PC-3 (cell line): ENCODE measurements around the gene ID1. TPM values are rescaled to one million over a fixed set of nuclear protein-coding genes. Genes with fewer than 3 reads are reported as not detected.
"Not testable (repeated sequence)": the region's sequence is repeated elsewhere in the genome, so short reads cannot be mapped to it uniquely, and the experiment has no call there.

Experiments
- ATAC-seq: fragments of 200-7000 bp; cut with Tn5 transposase; 2 replicates; pipeline ENCODE4 v1.9.1; 2020; ENCODE audit warnings: mild to moderate bottlenecking, moderate library complexity
- BruUV-seq: library from RNA; stranded (reverse); fragments of 400-500 nt; replicated peaks from 2 replicates; lab custom pipeline; 2021; lab: Mats Ljungman, UMichigan
- CTCF ChIA-PET: fragments of 300-600 bp; sonication (Branson Sonifier 250); formaldehyde crosslinking; loops from one replicate; lab custom pipeline; 2022; ENCODE audit warnings: antibody characterized with exemption; lab: Charles Lee
- POLR2A ChIA-PET: fragments of 300-600 bp; sonication (Branson Sonifier 250); formaldehyde crosslinking; loops from one replicate; lab custom pipeline; 2022; ENCODE audit warnings: antibody characterized with exemption; ENCODE audit not compliant: unreplicated experiment; lab: Charles Lee
- DNase-seq: peaks from one replicate; pipeline ENCODE4 v3.0.0-alpha.2; 2015
- H2AFZ ChIP-seq: fragments of 300-600 bp; sonication (generic); 2 replicates; pipeline ENCODE4 v1.6.0; 2016; ENCODE audit warnings: antibody characterized with exemption, low read length
- H3F3A ChIP-seq: fragments of 300-600 bp; sonication (generic); one replicate; pipeline ENCODE4 v1.6.0; 2017; ENCODE audit warnings: antibody characterized with exemption, low read length, control low read depth, mild to moderate bottlenecking; ENCODE audit not compliant: unreplicated experiment
- H3K27ac ChIP-seq: fragments of 300-600 bp; sonication (generic); 2 replicates; pipeline ENCODE4 v1.5.1; 2016; ENCODE audit warnings: mild to moderate bottlenecking, low read length
- H3K27me3 ChIP-seq: fragments of 300-600 bp; sonication (generic); 2 replicates; pipeline ENCODE4 v1.6.1; 2016; ENCODE audit warnings: low read length, mixed read lengths
- H3K36me3 ChIP-seq: fragments of 300-600 bp; sonication (generic); 2 replicates; pipeline ENCODE4 v1.6.1; 2016; ENCODE audit warnings: low read depth, mixed run types, low read length, mixed read lengths
- H3K4me1 ChIP-seq: fragments of 300-600 bp; sonication (generic); 2 replicates; pipeline ENCODE4 v1.5.1; 2016; ENCODE audit warnings: low read length; ENCODE audit not compliant: insufficient read depth
- H3K4me2 ChIP-seq: fragments of 300-600 bp; sonication (generic); 2 replicates; pipeline ENCODE4 v1.6.0; 2016; ENCODE audit warnings: low read length
- H3K4me3 ChIP-seq: fragments of 300-600 bp; sonication (generic); 2 replicates; pipeline ENCODE4 v1.5.1; 2016; ENCODE audit warnings: mild to moderate bottlenecking, low read length, mixed read lengths
- H3K79me2 ChIP-seq: fragments of 300-600 bp; sonication (generic); 2 replicates; pipeline ENCODE4 v1.6.1; 2017; ENCODE audit warnings: low read length, mixed read lengths
- H3K9ac ChIP-seq: fragments of 300-600 bp; sonication (generic); 2 replicates; pipeline ENCODE4 v1.6.0; 2016; ENCODE audit warnings: mild to moderate bottlenecking, low read length
- H3K9me2 ChIP-seq: fragments of 300-600 bp; sonication (generic); replicated peaks from 2 replicates; pipeline ENCODE4 v1.6.1; 2016; ENCODE audit warnings: mixed run types, low read length, mixed read lengths
- H3K9me3 ChIP-seq: fragments of 300-600 bp; sonication (generic); 2 replicates; pipeline ENCODE4 v1.6.1; 2016; ENCODE audit warnings: low read length, mixed read lengths
- H4K20me1 ChIP-seq: fragments of 300-600 bp; sonication (generic); 2 replicates; pipeline ENCODE4 v1.6.1; 2016; ENCODE audit warnings: low read length, mixed read lengths
- EZH2 ChIP-seq: fragments of 300-600 bp; sonication (generic); IDR thresholded peaks from one replicate; pipeline ENCODE4 v1.6.1; 2017; ENCODE audit warnings: antibody characterized with exemption, mild to moderate bottlenecking, low read length; ENCODE audit not compliant: unreplicated experiment
- EZH2phosphoT487 ChIP-seq: fragments of 300-600 bp; sonication (generic); IDR thresholded peaks from 2 replicates; pipeline ENCODE4 v1.6.1; 2018; ENCODE audit warnings: mild to moderate bottlenecking, antibody characterized with exemption, low read length, borderline replicate concordance
- intact Hi-C: fragments of 100-400 bp; cut with micrococcal nuclease; formaldehyde crosslinking; loops from 2 replicates; pipeline ENCODE4 v1.9.0; 2023
- total RNA-seq: library from RNA; depleted of rRNA; stranded (reverse); fragments of >200 nt; gene quantifications from 2 replicates; pipeline ENCODE4 v1.2.3, GENCODE V29; 2014
- TF ChIP-seq, protein P1 (sequence below): fragments of 300-600 bp; sonication (generic); conservative IDR thresholded peaks from 2 replicates; pipeline ENCODE4 v1.5.1; 2017; ENCODE audit warnings: antibody characterized with exemption, low read depth, mild to moderate bottlenecking, low read length

Gene ID1
- total RNA-seq, 1 experiment from 2014 or later = 774 TPM

- Histone ChIP-seq H3K79me2 (peaks cover 13% of the 10 kb centered on the region), H2AFZ (no peak overlapping the region), H3K4me1 (peaks cover 28% of the 10 kb centered on the region), H3K9ac (no peak overlapping the region; the same call in 1 of the 2 replicates), H3K9me3 (no peaks in the 10 kb centered on the region), H3K9me2 (no peaks in the 10 kb centered on the region), H4K20me1 (no peaks in the 10 kb centered on the region), H3K4me3 (no peak overlapping the region), H3K27me3 (no peaks in the 10 kb centered on the region), H3K36me3 (no peaks in the 10 kb centered on the region), H3K4me2 (peak overlapping the region; percentile 65), H3K27ac (peak overlapping the region; percentile 84), H3F3A (no peaks in the 10 kb centered on the region)
- intact Hi-C loops = loop anchor here (10.0 kb wide), 1 partner anchor 1819 kb away; no protein-coding TSS in a partner anchor
- POLR2A ChIA-PET = interaction anchor here (0.5 to 0.9 kb wide), 3 partner anchors 13 to 152 kb away, joined by 3 to 9 read pairs (median 5); no protein-coding TSS in a partner anchor
- ATAC-seq = no peak
- DNase-seq = no peak
- CTCF ChIA-PET = no interaction called here
- BruUV-seq = no TSS peak
- TF ChIP-seq, protein P1, sequence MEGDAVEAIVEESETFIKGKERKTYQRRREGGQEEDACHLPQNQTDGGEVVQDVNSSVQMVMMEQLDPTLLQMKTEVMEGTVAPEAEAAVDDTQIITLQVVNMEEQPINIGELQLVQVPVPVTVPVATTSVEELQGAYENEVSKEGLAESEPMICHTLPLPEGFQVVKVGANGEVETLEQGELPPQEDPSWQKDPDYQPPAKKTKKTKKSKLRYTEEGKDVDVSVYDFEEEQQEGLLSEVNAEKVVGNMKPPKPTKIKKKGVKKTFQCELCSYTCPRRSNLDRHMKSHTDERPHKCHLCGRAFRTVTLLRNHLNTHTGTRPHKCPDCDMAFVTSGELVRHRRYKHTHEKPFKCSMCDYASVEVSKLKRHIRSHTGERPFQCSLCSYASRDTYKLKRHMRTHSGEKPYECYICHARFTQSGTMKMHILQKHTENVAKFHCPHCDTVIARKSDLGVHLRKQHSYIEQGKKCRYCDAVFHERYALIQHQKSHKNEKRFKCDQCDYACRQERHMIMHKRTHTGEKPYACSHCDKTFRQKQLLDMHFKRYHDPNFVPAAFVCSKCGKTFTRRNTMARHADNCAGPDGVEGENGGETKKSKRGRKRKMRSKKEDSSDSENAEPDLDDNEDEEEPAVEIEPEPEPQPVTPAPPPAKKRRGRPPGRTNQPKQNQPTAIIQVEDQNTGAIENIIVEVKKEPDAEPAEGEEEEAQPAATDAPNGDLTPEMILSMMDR = no peak
- no peak for TF ChIP-seq EZH2phosphoT487
- no peak for TF ChIP-seq EZH2
These were observed 9.8 kb upstream of the ID1 start for GRCh38 chr20:31595380-31595653.

DNA sequence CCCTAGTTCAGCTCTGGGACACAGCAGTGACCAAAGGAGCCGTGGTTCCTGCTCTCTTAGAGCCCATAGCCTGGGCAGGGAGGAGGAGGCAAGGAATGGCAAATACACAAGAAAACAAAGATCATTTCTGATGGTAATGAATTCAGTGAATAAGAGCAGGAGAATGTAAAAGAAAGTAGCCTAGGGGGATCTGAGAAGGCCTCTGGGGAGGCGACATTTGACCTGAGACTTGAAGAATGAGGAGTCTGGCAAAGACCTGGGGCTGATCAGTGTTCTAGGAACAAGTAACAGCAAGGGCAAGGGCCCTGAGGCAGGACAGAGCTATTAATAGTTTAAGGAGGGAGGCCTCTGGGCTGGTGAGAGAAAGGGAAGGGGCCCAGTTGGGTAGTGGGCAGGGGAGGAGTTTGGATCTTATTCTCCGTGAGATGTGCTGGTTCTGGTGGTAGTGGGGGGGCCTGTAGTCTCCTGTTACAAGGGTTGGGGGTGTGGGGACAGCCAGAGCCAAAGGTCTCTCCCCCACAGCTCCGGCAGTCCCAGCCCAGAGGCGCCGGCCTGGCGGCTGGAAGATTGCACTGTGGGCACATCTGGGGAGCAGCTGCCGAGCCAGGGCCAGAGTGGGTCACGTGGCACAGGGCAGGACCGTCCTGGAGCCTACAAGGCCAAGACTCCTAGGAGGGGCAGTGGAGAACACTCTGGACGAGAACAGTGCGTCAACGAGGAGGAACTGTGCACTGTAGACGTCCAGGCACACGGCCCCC is 9.3 kb upstream of the ID1 start:
- BruUV-seq = no TSS peak
- Histone ChIP-seq H3K79me2 (peaks cover 13% of the 10 kb centered on the region), H3K9me3 (no peaks in the 10 kb centered on the region), H3K4me2 (peak overlapping the region; percentile 65; the same call in 1 of the 2 replicates), H3K36me3 (no peaks in the 10 kb centered on the region), H3K27me3 (no peaks in the 10 kb centered on the region), H3K9ac (no peak overlapping the region; the same call in 1 of the 2 replicates), H2AFZ (no peak overlapping the region), H4K20me1 (no peaks in the 10 kb centered on the region), H3K27ac (peak overlapping the region; percentile 84), H3K9me2 (no peaks in the 10 kb centered on the region), H3K4me3 (no peak overlapping the region), H3K4me1 (peaks cover 28% of the 10 kb centered on the region), H3F3A (no peaks in the 10 kb centered on the region)
- POLR2A ChIA-PET = interaction anchor here (0.6 to 0.9 kb wide), 2 partner anchors 22 to 152 kb away, joined by 3 to 5 read pairs; no protein-coding TSS in a partner anchor
- TF ChIP-seq EZH2 (no peak), EZH2phosphoT487 (no peak)
- TF ChIP-seq, protein P1 = no peak
- CTCF ChIA-PET = no interaction called here
- ATAC-seq (no peak), DNase-seq (peak; percentile 65)
- intact Hi-C loops = loop anchor here (10.0 kb wide), 1 partner anchor 1819 kb away; no protein-coding TSS in a partner anchor

DNA sequence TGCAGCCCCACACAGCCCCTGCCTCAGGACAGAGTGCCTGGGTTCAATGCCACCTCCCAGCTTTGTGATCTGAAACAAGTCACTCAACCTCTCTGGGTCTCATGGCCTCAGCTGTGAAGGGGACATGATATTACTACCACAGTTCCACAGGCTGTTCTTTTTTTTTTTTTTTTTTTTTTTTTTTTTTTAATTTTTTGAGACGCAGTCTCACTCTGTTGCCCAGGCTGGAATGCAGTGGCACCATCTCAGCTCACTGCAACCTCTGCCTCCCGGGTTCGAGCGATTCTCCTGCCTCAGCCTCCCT is 8.7 kb upstream of the ID1 start:
- H3K79me2 ChIP-seq = peaks cover 13% of the 10 kb centered on the region
- ATAC-seq, H3K4me3 ChIP-seq, H3K9me3 ChIP-seq, H3F3A ChIP-seq, H3K27ac ChIP-seq, BruUV-seq, H3K4me2 ChIP-seq, H3K9ac ChIP-seq, H3K36me3 ChIP-seq, H3K9me2 ChIP-seq, H3K27me3 ChIP-seq, H2AFZ ChIP-seq, CTCF ChIA-PET, H4K20me1 ChIP-seq, POLR2A ChIA-PET, DNase-seq: not testable (repeated sequence)
- intact Hi-C loops = loop anchor here (10.0 kb wide), 1 partner anchor 1818 kb away; no protein-coding TSS in a partner anchor
- H3K4me1 ChIP-seq = peaks cover 28% of the 10 kb centered on the region
